Measurements from ENCODE around the gene ELK4.

GRCh38 chr1:205639567-205639966 lies 7.8 kb upstream of the ELK4 start:
- TF ChIP-seq CTCF (IDR thresholded peaks at IDR 0.05; ENCODE audit: low read depth, low read length) = no peak
- no peak for TF ChIP-seq EZH2phosphoT487 (IDR thresholded peaks at IDR 0.05; ENCODE audit: low read depth)

All from OCI-LY3 (cell line).